ENCODE data around the gene SULT4A1.

GRCh38 chr22:43869799-43870198 lies 7.5 kb upstream of the SULT4A1 start:
- TF ChIP-seq CTCF (IDR thresholded peaks at IDR 0.05) (no peak), REST (IDR thresholded peaks at IDR 0.05; ENCODE audit: low read depth, low read length) (no peak), GATA2 (CRISPR knock-in tag; IDR thresholded peaks at IDR 0.05) (no peak), FOXJ3 (CRISPR knock-in tag; IDR thresholded peaks at IDR 0.05) (no peak), POLR2AphosphoS5 (IDR thresholded peaks at IDR 0.05; ENCODE audit: low read depth, low read length) (no peak)

All from SK-N-SH (cell line).